HepG2 (cell line): ENCODE results near the gene GRIK1. TPM values are rescaled to one million over a fixed set of nuclear protein-coding genes. Genes with fewer than 3 reads are reported as not detected.

Source experiments
- ATAC-seq: fragments of 200-7000 bp; cut with Tn5 transposase; 3 replicates; pipeline ENCODE4 v1.9.1; 2020; ENCODE audit warnings: mild to moderate bottlenecking, moderate library complexity
- BruUV-seq: library from RNA; stranded (reverse); fragments of 400-500 nt; replicated peaks from 2 replicates; lab custom pipeline; 2021; lab: Mats Ljungman, UMichigan
- CTCF ChIA-PET: fragments of 300-600 bp; formaldehyde crosslinking; extraction: SDS; loops from one replicate; lab custom pipeline; 2021; ENCODE audit warnings: low total read pairs, inconsistent platforms, low intra/inter-chr PET ratio; lab: Yijun Ruan, JAX
- POLR2A ChIA-PET: fragments of 350-600 bp; sonication (Branson Sonifier 250); formaldehyde crosslinking; loops from one replicate; lab custom pipeline; 2020; ENCODE audit warnings: antibody characterized with exemption, inconsistent platforms; lab: Yijun Ruan, JAX
- DNase-seq: peaks from one replicate; pipeline ENCODE4 v3.0.0-alpha.2; 2015; ENCODE audit warnings: low spot score
- FAIRE-seq: peaks from 3 replicates; lab custom pipeline; 2011; peaks lifted over from hg19 to GRCh38; lab: Jason Lieb, UNC
- H2AFZ ChIP-seq: one replicate; pipeline ENCODE4 v1.6.1; 2011; ENCODE audit warnings: low read length, inconsistent platforms
- H3K27ac ChIP-seq: fragments of 300-600 bp; 3 replicates; pipeline ENCODE4 v1.8.0; 2011; ENCODE audit warnings: mixed run types, mild to moderate bottlenecking, mixed read lengths, low read length, inconsistent platforms; ENCODE audit not compliant: insufficient read depth; ENCODE audit errors: extremely low read length
- H3K27me3 ChIP-seq, 2 experiments: fragments of 200-600 bp in 1 of 2; 2 replicates in 1 of 2; 3 replicates in 1 of 2; pipeline versions ENCODE4 v1.6.0 to v1.8.0; 2011; ENCODE audit warnings: low read length in 2 of 2, mild to moderate bottlenecking in 2 of 2, moderate library complexity in 2 of 2, inconsistent platforms in 1 of 2; ENCODE audit not compliant: insufficient read depth in 2 of 2, control insufficient read depth in 1 of 2
- H3K36me3 ChIP-seq, 2 experiments: fragments of 200-600 bp in 1 of 2; replicated peaks in 1 of 2; 2 replicates in 1 of 2; 3 replicates in 1 of 2; pipeline versions ENCODE4 v1.5.1 to v1.8.0; 2011; ENCODE audit warnings: low read length in 2 of 2, inconsistent platforms in 1 of 2; ENCODE audit not compliant: insufficient read depth in 2 of 2, control insufficient read depth in 1 of 2
- H3K4me1 ChIP-seq: 2 replicates; pipeline ENCODE4 v1.5.1; 2012; ENCODE audit warnings: low read length, inconsistent platforms; ENCODE audit not compliant: insufficient read depth
- H3K4me2 ChIP-seq: 2 replicates; pipeline ENCODE4 v1.6.0; 2011; ENCODE audit warnings: low read depth, low read length, inconsistent platforms
- H3K4me3 ChIP-seq, 3 experiments: fragments of 200-600 bp in 1 of 3; sonication (generic), shearing (Covaris generic) in 1 of 3; replicated peaks in 1 of 3; 2 replicates each; pipeline ENCODE4 v1.5.1; 2011 to 2016; ENCODE audit warnings: low read length in 3 of 3, inconsistent platforms in 2 of 3, low read depth in 2 of 3, mild to moderate bottlenecking in 2 of 3, control low read depth in 1 of 3, mixed read lengths in 1 of 3; ENCODE audit not compliant: insufficient read depth in 1 of 3
- H3K79me2 ChIP-seq: one replicate; pipeline ENCODE4 v1.6.1; 2011; ENCODE audit warnings: low read length, inconsistent platforms; ENCODE audit not compliant: insufficient read depth
- H3K9ac ChIP-seq: 2 replicates; pipeline ENCODE4 v1.6.0; 2011; ENCODE audit warnings: mild to moderate bottlenecking, low read depth, low read length, inconsistent platforms; ENCODE audit not compliant: insufficient read depth
- H3K9me3 ChIP-seq: 2 replicates; pipeline ENCODE4 v1.5.1; 2012; ENCODE audit warnings: mild to moderate bottlenecking, low read length
- H4K20me1 ChIP-seq: 2 replicates; pipeline ENCODE4 v1.6.0; 2011; ENCODE audit warnings: inconsistent platforms, mild to moderate bottlenecking, low read length, moderate library complexity; ENCODE audit not compliant: insufficient read depth
- CBX5 ChIP-seq: sonication (generic); formaldehyde crosslinking; IDR thresholded peaks from 2 replicates; pipeline ENCODE4 v1.4.0; 2020; ENCODE audit warnings: missing genetic modification reagents, borderline replicate concordance
- CEBPB ChIP-seq: IDR thresholded peaks from 2 replicates; pipeline ENCODE4 v1.6.1; 2011; ENCODE audit warnings: low read depth, low read length, improper control_type of control experiment, borderline replicate concordance
- CREM ChIP-seq, 2 experiments: sonication (generic) in 1 of 2; formaldehyde crosslinking in 1 of 2; IDR thresholded peaks; 2 replicates each; pipeline versions ENCODE4 v1.4.0 to v1.6.1; 2016 to 2020; ENCODE audit warnings: antibody characterized with exemption in 1 of 2, mild to moderate bottlenecking in 1 of 2, missing genetic modification reagents in 1 of 2
- GZF1 ChIP-seq: sonication (generic); formaldehyde crosslinking; IDR thresholded peaks from 2 replicates; pipeline ENCODE4 v1.5.1; 2020; ENCODE audit warnings: mild to moderate bottlenecking, missing genetic modification reagents
- MAFK ChIP-seq, 2 experiments: IDR thresholded peaks in 1 of 2; conservative IDR thresholded peaks in 1 of 2; 2 replicates each; pipeline ENCODE4 v1.6.1; 2011; ENCODE audit warnings: improper control_type of control experiment in 2 of 2, low read length in 2 of 2
- MEIS2 ChIP-seq: sonication (generic); formaldehyde crosslinking; IDR thresholded peaks from 2 replicates; pipeline ENCODE4 v1.9.0; 2021; ENCODE audit warnings: mild to moderate bottlenecking, missing genetic modification reagents
- RARG ChIP-seq: sonication (generic); formaldehyde crosslinking; IDR thresholded peaks from 2 replicates; pipeline ENCODE4 v1.4.0; 2020; ENCODE audit warnings: low read depth, mild to moderate bottlenecking, missing genetic modification reagents
- RBAK ChIP-seq: sonication (generic); formaldehyde crosslinking; IDR thresholded peaks from 2 replicates; pipeline ENCODE4 v1.5.1; 2020; ENCODE audit warnings: mild to moderate bottlenecking, missing genetic modification reagents
- RBFOX2 ChIP-seq: fragments of 200-400 bp; formaldehyde crosslinking; IDR thresholded peaks from 2 replicates; pipeline ENCODE4 v1.6.1; 2017; ENCODE audit warnings: low read depth, mild to moderate bottlenecking, low read length
- SNAI1 ChIP-seq: sonication (generic); formaldehyde crosslinking; IDR thresholded peaks from 2 replicates; pipeline ENCODE4 v1.5.0; 2020; ENCODE audit warnings: mild to moderate bottlenecking, missing genetic modification reagents, borderline replicate concordance
- TEAD3 ChIP-seq: optimal IDR thresholded peaks from 2 replicates; pipeline ENCODE3; 2016; ENCODE audit warnings: borderline replicate concordance
- TMF1 ChIP-seq: sonication (generic); formaldehyde crosslinking; IDR thresholded peaks from 2 replicates; pipeline ENCODE4 v1.8.1; 2022; ENCODE audit warnings: low read depth, missing genetic modification reagents
- ZNF570 ChIP-seq: sonication (generic); formaldehyde crosslinking; IDR thresholded peaks from 2 replicates; pipeline ENCODE4 v1.4.0; 2020; ENCODE audit warnings: mild to moderate bottlenecking, missing genetic modification reagents, borderline replicate concordance
- ZNF589 ChIP-seq: sonication (generic); formaldehyde crosslinking; conservative IDR thresholded peaks from 2 replicates; pipeline ENCODE4 v1.8.0; 2022; ENCODE audit warnings: mild to moderate bottlenecking, moderate library complexity, missing genetic modification reagents
- WGBS: methylation state at CpG from one replicate; pipeline ENCODE4 v1.1.6; 2017; ENCODE audit warnings: low lambda C conversion rate; 5-methylcytosine and 5-hydroxymethylcytosine counted together
- in situ Hi-C: cut with HindIII; loops from 2 replicates; pipeline ENCODE4 v1.10.0; 2017; ENCODE audit warnings: low pct_unique_long_range_greater_than_20kb; ENCODE audit not compliant: extremely low pct_ligation_motif_present
- intact Hi-C: fragments of 100-400 bp; cut with micrococcal nuclease; formaldehyde crosslinking; loops from one replicate; pipeline ENCODE4 v1.10.0; 2022; ENCODE audit not compliant: unreplicated experiment
- polyA plus RNA-seq, 8 experiments: library from polyadenylated mRNA; depleted of rRNA in 3 of 8; stranded (reverse) in 7 of 8; unstranded in 1 of 8; fragments of >200 nt; fragmentation: Illumina TruSeq in 4 of 8; extraction: Trizol in 4 of 8; gene quantifications; 2 replicates each; pipeline versions ENCODE4 v1.2.1 to v1.2.3, GENCODE V29; 2011 to 2016; ENCODE audit warnings: low read depth in 4 of 8, missing spikeins in 1 of 8, mixed read lengths in 1 of 8; ENCODE audit not compliant: insufficient read depth in 1 of 8
- total RNA-seq, 5 experiments: library from RNA; depleted of rRNA; stranded (reverse); fragments of >200 nt; fragmentation: Illumina TruSeq; extraction: Trizol; gene quantifications; 2 replicates each; pipeline ENCODE4 v1.2.3, GENCODE V29; 2016; ENCODE audit warnings: low read depth in 1 of 5
- TF ChIP-seq, protein P1 (sequence below): sonication (generic); formaldehyde crosslinking; IDR thresholded peaks from 2 replicates; pipeline ENCODE4 v1.5.0; 2020; ENCODE audit warnings: missing genetic modification reagents

GRIK1 gene
- total and polyA plus RNA-seq, 2 of the 13 experiments (the other 11 are each of a cell fraction or from before 2014, with no cell fraction given), result not detected

DNA sequence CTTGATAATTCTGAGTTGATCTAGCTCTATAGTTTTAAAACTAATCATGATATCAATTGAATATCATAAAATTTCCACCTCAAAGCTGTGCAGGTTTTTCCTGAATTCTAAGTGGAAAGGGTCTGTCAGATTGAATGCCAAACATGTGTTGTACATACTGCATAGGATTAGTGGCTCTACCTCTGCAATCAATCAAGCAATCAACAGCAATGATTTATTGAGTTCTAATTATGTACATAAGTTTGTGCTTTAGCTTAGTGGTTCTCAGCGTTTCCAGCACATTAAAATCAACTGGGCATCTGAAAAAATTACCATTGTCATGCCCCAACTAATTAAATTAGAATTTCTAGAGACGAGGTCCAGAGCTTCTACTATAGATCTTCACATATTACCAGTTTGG lies 389.6 kb downstream of the GRIK1 start:
- intact Hi-C loops, result no loop called here
- Histone ChIP-seq H3K4me1 (peaks cover 13% of the 10 kb centered on the region), H3K4me2 (no peak overlapping the region), H3K36me3 (no peaks in the 10 kb centered on the region), H3K4me3 (no peak overlapping the region), H3K79me2 (no peaks in the 10 kb centered on the region), H3K9me3 (no peaks in the 10 kb centered on the region), H3K27ac (no peak overlapping the region), H3K27me3 (no peaks in the 10 kb centered on the region), H4K20me1 (no peaks in the 10 kb centered on the region; the same call in 1 of the 2 replicates), H2AFZ (no peak overlapping the region), H3K9ac (no peak overlapping the region)
- BruUV-seq, result no TSS peak
- no peak for TF ChIP-seq RBFOX2
- no peak for TF ChIP-seq RARG (CRISPR knock-in tag)
- no peak for TF ChIP-seq SNAI1 (CRISPR knock-in tag)
- no peak for TF ChIP-seq TEAD3 (CRISPR knock-in tag)
- TF ChIP-seq TMF1, result no peak
- FAIRE-seq (no peak), DNase-seq (no peak), ATAC-seq (no peak)
- CTCF ChIA-PET, result no interaction called here
- WGBS, result 53% methylated on average over 2 of the region's 2 CpGs
- in situ Hi-C loops, result no loop called here
- POLR2A ChIA-PET, result no interaction called here

DNA sequence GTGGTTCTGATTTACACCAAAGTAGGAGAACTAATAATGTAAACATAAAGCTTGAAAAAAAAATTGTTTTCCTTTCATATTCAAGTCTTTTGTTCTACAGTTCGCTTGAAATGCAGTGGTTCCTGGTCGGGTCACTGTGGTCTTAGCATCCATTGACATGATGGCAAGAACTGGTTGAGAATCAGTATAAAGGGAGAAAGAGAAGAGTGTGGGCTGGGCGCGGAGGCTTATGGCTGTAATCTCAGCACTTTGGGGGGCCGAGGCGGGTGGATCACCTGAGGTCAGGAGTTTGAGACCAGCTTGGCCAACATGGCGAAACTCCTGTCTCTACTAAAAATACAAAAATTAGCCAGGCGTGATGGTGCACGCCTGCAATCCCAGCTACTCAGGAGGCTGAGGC lies 390.2 kb downstream of the GRIK1 start:
- intact Hi-C loops (no loop called here), in situ Hi-C loops (no loop called here)
- no peaks in the 10 kb centered on the region for H3K9me3 ChIP-seq
- H4K20me1 ChIP-seq, result no peaks in the 10 kb centered on the region; the same call in 1 of the 2 replicates
- WGBS, result 95% methylated on average over 9 of the region's 9 CpGs
- no peak for DNase-seq
- no peak for FAIRE-seq
- no peaks in the 10 kb centered on the region for H3K79me2 ChIP-seq
- ChIA-PET POLR2A (no interaction called here), CTCF (no interaction called here)
- BruUV-seq, result no TSS peak
- H3K36me3 ChIP-seq, result no peaks in the 10 kb centered on the region
- no peaks in the 10 kb centered on the region for H3K27me3 ChIP-seq
- peaks cover 13% of the 10 kb centered on the region for H3K4me1 ChIP-seq
- no peak overlapping the region for H3K27ac ChIP-seq
- H3K4me2 ChIP-seq, result no peak overlapping the region
- no peak overlapping the region for H2AFZ ChIP-seq
- no peak overlapping the region for H3K4me3 ChIP-seq
- H3K9ac ChIP-seq, result no peak overlapping the region
- no peak for ATAC-seq
- TF ChIP-seq CEBPB (no peak), ZNF589 (CRISPR knock-in tag) (no peak), MAFK (conservative IDR thresholded peaks at IDR 0.05 in 1 of 2, IDR thresholded peaks at IDR 0.05 in 1 of 2; ENCODE audit: low read length in 2 of 2) (no peak), CBX5 (no peak), GZF1 (no peak), CREM (IDR thresholded peaks at IDR 0.05) (no peak), CREM (CRISPR knock-in tag; IDR thresholded peaks at IDR 0.05) (no peak), MEIS2 (CRISPR knock-in tag) (no peak), ZNF570 (no peak), RBAK (CRISPR knock-in tag) (no peak)
- TF ChIP-seq, protein P1, sequence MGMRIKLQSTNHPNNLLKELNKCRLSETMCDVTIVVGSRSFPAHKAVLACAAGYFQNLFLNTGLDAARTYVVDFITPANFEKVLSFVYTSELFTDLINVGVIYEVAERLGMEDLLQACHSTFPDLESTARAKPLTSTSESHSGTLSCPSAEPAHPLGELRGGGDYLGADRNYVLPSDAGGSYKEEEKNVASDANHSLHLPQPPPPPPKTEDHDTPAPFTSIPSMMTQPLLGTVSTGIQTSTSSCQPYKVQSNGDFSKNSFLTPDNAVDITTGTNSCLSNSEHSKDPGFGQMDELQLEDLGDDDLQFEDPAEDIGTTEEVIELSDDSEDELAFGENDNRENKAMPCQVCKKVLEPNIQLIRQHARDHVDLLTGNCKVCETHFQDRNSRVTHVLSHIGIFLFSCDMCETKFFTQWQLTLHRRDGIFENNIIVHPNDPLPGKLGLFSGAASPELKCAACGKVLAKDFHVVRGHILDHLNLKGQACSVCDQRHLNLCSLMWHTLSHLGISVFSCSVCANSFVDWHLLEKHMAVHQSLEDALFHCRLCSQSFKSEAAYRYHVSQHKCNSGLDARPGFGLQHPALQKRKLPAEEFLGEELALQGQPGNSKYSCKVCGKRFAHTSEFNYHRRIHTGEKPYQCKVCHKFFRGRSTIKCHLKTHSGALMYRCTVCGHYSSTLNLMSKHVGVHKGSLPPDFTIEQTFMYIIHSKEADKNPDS (CRISPR knock-in tag), result no peak
